Myocyte (in vitro differentiated cells): Measurements from ENCODE around the gene GINS2. TPM values are rescaled to one million over a fixed set of nuclear protein-coding genes. Genes with fewer than 3 reads are reported as not detected.

ENCODE experiments used
- DNase-seq: peaks from one replicate; pipeline ENCODE4 v3.0.0-alpha.2; 2012; ENCODE audit warnings: low read depth
- total RNA-seq: library from RNA; depleted of rRNA; stranded (reverse); fragments of >200 nt; gene quantifications from 2 replicates; pipeline ENCODE4 v1.2.3, GENCODE V29; 2014

Gene GINS2
- total RNA-seq, 1 donor from 2014 or later: 0.88 TPM

- no peak for DNase-seq
Observed at GRCh38 chr16:85689950-85690320, 1.2 kb upstream of the GINS2 start.

DNA sequence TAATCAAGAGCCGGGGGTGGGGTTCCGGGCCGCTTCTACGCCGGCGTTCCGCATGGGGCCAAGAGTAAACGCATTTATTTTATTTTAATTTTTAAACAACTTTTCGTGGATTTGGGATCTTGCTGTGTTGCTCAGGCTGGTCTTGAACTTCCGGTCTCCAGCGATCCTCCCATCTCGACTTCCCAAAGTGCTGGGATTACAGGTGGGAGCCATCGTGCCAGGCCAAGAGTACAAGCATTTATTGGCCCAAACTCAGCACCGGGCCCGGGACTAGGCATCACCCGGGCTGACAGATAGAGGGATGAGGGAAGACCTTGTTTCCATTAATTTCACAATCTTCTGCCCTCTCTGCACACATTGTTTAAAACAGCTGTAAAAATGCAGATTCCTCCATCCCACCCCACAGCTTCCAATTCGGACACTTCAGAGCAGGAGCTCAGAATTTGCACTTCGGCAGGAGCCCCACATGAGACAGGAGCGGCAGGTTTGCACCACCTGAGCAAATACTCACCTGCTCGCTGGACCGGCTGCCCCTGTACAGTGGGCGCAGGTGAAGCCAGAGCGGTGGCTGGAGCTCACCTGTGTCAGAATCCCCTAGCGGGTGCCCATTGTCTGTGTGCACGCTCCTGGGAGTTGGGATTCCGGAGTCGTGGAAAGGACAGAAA, 663 bp upstream of the GINS2 start:
- DNase-seq: no peak

DNA sequence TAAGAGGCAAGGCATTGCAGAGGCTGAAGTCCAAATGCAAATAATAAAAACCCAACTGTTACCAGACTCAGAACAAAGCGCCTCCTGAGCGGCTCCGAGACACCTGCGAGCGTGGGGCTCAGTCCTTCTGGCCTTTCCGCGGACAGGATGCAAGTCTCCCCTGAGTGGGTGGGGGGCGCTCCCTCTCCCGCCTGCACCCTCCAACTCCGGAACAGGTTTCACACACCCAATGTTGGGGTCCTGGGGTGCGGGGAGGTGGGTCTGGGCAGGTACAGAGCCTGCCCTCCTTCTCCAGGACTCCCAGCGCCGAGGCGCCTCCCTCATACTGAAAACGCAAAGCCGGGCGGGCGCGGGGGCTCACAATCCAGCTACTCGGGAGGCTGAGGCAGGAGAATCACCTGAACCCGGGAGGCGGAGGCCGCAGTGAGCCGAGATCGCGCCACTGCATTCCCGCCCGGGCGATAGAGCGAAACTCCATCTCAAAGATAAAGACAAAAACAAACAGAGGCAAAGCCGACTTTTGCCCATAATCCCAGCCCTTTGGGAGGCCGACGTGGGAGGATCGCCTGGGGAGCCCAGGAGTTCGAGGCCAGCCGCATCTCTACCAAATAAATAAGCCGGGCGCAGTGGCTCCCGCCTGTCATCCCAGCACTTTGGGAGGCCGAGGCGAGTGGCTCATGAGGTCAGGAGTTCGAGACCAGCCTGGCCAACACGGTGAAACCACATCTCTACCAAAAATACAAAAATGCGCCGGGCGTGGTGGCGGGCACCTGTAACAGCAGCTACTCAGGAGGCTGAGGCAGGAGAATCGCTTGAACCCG, 893 bp downstream of the GINS2 start:
- DNase-seq: no peak

- DNase-seq: no peak
Observed at GRCh38 chr16:85686912-85687591, 1.7 kb downstream of the GINS2 start.

- DNase-seq: no peak
Observed at GRCh38 chr16:85685251-85685650, 3.5 kb downstream of the GINS2 start.

DNA sequence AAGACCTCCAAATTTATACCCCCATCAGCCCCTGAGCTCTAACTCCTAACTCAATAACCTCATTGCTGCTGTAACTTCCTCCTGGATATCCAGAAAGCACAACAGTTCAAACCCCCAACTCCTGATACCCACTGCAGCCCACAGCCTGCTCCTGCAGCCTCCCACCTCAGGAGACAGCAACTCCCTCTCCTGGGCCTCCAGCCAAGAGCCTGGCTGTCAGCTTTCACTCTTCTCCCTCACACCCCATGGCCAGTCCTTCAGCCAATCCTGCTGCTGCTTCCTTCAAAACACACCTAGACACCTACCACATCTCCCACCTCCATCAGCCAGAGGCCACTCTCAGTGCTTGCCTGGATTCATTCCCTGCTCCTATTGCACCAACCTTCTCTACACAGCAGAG, 5.4 kb downstream of the GINS2 start:
- no peak for DNase-seq

DNA sequence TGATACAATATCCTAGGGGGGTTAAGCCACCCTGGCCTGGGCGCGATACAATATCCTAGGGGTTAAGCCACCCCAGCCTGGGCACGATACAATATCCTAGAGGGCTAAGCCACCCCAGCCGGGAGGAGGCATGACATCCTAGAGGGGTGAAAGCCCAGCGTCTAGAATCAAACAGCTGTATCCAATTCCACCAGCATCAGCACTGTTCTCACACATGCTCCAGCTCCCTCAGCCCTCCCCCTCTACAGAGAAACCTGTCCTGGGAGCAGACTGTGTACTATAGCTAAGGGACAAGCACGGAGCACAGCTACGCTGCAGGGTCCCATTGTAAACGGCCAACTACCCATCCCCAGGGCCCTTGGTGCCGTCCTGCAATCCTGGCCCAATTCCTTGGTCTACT, 6.2 kb downstream of the GINS2 start:
- DNase-seq: no peak

DNA sequence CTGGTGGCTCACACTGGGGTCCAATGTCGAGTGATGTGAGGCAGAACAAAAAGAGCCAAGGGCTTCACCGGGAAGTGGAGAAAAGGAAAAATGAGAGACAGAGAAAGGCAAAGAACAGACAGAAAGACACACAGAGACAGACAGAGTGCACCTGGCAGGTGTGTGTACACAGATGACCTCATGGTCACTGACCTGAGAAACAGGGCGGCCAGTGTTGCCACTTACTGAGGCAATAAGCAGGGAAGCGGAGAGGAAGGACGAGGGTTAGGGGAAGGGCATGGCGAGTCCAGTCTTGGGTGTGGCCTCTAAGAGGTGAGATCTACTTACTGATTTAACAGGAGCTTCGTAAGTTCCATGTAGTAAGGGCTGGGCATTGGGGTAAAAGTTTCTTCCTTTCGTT, 7.5 kb downstream of the GINS2 start:
- no peak for DNase-seq

GRCh38 chr16:85680352-85680944, 8.3 kb downstream of the GINS2 start:
- DNase-seq: no peak

DNA sequence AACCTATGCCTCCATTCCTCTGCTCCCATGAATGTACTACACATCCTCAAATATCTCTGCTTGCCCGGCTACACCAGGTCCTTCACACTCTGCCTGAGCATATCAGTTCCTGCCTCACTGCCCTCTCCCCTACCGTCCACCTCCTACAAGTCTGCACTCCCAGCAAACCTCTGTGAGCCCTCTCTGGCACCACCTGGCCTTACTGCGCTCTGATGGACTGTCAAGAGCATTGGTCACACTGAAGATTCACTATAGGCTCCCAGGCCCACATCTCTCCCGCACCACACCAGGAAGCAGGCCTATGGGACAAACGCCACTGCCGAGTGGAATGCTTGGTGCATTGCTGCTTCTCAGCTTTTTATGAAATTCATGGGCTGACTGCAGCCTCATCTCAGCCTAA, 8.9 kb downstream of the GINS2 start:
- no peak for DNase-seq

DNA sequence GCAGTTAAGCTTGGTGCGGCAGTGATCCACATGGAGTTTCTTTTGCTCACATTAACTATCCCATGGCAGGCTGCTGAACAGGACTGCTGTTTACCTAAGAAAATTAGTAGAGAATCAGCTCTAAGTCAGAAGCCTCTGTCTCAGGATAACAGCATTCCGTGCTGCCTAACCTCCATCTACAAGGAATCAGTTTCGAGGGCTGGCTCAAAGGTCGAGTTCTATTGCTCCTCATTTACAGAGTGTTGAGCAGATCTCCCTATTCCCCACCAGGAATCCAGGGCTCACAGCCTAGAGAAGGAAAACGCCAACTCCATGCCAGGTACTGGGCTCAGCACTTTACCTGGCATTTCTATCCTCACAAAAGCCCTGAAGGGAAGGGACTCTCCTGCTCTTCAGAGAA, 9.9 kb downstream of the GINS2 start:
- no peak for DNase-seq

DNA sequence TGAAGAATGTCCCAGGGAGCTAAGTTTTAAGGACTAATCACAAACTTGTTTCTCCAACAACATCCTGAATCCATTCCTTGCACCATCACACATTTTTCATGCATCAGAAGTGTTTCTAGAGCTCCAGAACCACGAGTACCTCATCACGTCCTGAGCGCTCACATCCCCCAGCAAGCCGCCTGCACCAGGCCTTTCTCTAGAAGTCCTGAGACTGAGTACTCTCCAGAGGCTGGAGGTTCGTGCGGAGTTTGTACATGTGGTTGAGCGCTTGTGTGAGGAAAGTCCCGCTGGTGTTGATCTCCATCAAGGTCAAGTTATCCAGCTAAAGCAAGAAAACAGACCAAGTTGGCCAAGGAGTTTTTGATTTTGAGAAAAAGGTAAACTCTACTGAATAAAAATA, 10.7 kb downstream of the GINS2 start:
- no peak for DNase-seq

DNA sequence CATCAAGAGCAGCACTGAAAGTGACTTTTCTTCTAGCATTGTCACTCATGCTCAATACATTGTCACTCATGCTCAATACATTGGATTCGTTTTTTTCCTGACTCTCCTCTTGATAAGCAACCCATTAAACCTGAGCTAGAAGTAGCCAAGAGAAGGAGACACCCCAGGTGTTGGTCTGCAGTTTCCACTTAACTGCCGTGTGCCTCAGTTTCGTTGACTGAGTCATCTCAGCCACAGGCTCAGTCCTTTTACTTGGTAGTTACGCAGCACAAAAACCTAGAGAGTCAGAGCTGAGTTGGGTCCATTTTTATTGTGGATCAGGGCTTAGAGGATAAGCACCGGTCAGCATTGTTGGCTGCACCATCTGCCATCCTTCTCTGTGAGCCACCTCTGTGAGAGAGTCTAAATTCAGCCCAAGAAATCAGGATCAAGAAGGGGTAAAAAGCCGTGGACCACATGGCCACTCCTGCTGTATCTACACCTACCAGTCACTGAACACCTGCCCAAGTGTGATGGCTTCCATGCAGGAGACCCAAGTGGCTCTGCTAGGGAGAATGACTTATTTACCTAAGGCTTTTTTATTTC, 11.3 kb downstream of the GINS2 start:
- DNase-seq: no peak

DNA sequence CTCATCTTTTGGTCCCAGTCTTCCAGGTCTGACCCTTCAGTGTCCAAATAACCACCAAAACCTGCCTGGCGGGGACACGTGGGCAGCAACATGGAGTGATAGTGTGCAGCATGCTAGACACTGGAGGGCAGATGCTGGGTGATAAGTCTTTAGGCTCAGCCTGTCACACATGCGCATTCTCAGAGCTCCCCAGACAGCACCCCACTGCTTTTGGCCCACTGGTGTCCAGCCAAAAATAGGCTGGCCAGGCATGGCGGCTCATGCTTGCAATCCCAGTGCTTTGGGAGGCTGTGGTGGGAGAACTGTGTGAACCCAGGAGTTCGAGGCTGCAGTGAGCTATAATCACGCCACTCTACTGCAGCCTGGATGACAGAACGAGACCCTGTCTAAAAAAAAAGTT, 12.3 kb downstream of the GINS2 start:
- DNase-seq: no peak

- DNase-seq: peak; percentile 13
Observed at GRCh38 chr16:85675251-85675874, 13.4 kb downstream of the GINS2 start.

DNA sequence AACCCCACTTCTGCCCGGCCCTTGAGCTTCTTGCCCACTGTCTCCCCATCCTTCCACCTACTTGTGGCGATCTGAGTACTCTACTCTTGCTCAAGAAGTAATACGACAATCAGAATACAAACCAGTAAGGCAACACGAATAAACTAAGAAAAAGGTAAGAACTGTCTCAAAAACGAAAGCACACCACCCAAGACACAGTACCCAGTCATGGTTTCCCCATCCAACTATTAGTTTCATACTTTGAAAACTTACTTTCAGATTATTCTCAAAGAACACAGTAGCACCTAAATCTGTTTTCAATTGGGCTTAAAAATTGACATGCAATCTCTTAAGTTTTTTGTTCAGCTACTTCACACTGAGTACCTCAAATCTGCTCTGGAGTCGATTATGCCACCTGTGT, 13.9 kb downstream of the GINS2 start:
- DNase-seq: no peak

- no peak for DNase-seq
Observed at GRCh38 chr16:85674418-85674755, 14.4 kb downstream of the GINS2 start.

DNA sequence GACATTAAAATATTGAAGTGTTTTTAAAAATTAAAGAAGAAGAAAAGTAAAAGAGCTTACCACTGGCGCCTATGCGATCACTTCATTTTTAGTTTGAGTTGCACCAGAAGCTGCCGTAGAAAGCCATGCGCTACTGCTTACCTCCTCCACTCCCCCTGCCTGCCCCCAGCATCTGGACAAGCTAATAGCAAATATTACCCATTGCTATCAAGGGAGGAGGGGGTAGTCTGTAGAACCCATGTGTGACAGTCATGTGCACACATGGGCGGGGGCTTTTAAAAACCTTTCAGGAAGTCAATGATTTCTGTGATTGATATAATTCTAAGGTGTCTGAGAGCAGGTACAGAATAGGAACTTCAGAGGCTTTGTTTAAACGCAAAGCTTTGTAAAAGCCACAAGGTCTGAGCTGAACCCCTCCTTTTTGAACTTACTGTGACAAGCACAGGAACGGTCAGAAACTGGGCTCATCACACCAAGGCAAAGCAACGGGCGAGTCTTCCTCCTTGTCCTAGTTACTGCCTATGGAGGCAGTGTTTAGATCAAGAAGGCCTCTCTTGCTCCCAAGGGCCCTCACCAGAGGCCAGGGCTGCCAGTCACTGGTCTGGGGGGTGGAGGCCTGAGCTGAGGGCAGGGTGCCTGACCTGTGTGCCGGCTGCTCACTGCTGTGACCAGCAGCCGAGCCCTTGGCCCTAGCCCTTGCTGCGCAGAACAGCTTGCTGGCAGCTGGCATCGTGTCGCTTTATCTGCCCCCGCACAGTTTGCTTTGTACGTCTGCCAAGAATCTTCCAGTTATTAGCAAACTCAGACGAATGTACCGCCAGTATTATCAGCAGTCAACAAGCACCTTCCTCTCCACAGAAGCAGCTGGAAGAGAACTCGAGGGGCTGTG, 15.0 kb downstream of the GINS2 start:
- DNase-seq: peak; percentile 67

- DNase-seq: no peak
Observed at GRCh38 chr16:85670840-85671239, 17.9 kb downstream of the GINS2 start.
